DMS53 (cell line): ENCODE results near the gene SUOX.

Experiments used
- DNase-seq: peaks from one replicate; lab custom pipeline; 2025; lab: John Stamatoyannopoulos, UW

The SUOX gene

GRCh38 chr12:56020423-56021184 is 23.5 kb downstream of the SUOX start, which contains the start of gene IKZF4:
Gene IKZF4 (plus strand): TSS chr12:56021043. CDS start chr12:56021494, 451 bp downstream.
- DNase-seq = no peak

- no peak for DNase-seq
Observed at GRCh38 chr12:56021889-56022497, 24.9 kb downstream of the SUOX start.

- DNase-seq = no peak
Observed at GRCh38 chr12:56028511-56029165, 31.6 kb downstream of the SUOX start.

GRCh38 chr12:56029166-56029519 is 32.1 kb downstream of the SUOX start:
- DNase-seq = no peak

- peak; percentile 78 for DNase-seq
Observed at GRCh38 chr12:56029666-56030293, 32.7 kb downstream of the SUOX start.

GRCh38 chr12:56031987-56032386 is 34.9 kb downstream of the SUOX start:
- DNase-seq = no peak

GRCh38 chr12:56034586-56035332 is 37.7 kb downstream of the SUOX start:
- DNase-seq = no peak

GRCh38 chr12:56037161-56037560 is 40.1 kb downstream of the SUOX start:
- DNase-seq = no peak

- no peak for DNase-seq
Observed at GRCh38 chr12:56038022-56038655, 41.1 kb downstream of the SUOX start.

GRCh38 chr12:56040151-56040550 is 43.1 kb downstream of the SUOX start:
- DNase-seq = no peak

- peak; percentile 57 for DNase-seq
Observed at GRCh38 chr12:56040963-56041551, 44.0 kb downstream of the SUOX start.

- DNase-seq = peak; percentile 100
Observed at GRCh38 chr12:56041552-56042429, 44.7 kb downstream of the SUOX start, which contains the start of gene RPS26. Gene RPS26 (plus strand): TSS chr12:56041918. CDS start chr12:56042167, 249 bp downstream.

GRCh38 chr12:56042430-56042813 is 45.3 kb downstream of the SUOX start:
- peak; percentile 43 for DNase-seq

- no peak for DNase-seq
Observed at GRCh38 chr12:56042843-56043242, 45.8 kb downstream of the SUOX start.

- DNase-seq = peak; percentile 30
Observed at GRCh38 chr12:56046027-56046780, 49.1 kb downstream of the SUOX start.

GRCh38 chr12:56053407-56053893 is 56.4 kb downstream of the SUOX start:
- DNase-seq = no peak
